Activated CD4-positive, alpha-beta T cell treated with anti-CD3 and anti-CD28 coated beads, Interleukin-10, Interleukin-2, amounts not matched to agents 100 ng/mL and 50 ng/mL, durations not matched to agents 16 hours and 8 hours (primary cell): ENCODE measurements around the gene DNAJC6.
A peak's percentile ranks its signal among the peaks of the same experiment; 100 is the strongest.

ENCODE experiments used
- DNase-seq: peaks from one replicate; pipeline ENCODE4 v3.0.0-alpha.2; 2020

DNAJC6 gene

DNA sequence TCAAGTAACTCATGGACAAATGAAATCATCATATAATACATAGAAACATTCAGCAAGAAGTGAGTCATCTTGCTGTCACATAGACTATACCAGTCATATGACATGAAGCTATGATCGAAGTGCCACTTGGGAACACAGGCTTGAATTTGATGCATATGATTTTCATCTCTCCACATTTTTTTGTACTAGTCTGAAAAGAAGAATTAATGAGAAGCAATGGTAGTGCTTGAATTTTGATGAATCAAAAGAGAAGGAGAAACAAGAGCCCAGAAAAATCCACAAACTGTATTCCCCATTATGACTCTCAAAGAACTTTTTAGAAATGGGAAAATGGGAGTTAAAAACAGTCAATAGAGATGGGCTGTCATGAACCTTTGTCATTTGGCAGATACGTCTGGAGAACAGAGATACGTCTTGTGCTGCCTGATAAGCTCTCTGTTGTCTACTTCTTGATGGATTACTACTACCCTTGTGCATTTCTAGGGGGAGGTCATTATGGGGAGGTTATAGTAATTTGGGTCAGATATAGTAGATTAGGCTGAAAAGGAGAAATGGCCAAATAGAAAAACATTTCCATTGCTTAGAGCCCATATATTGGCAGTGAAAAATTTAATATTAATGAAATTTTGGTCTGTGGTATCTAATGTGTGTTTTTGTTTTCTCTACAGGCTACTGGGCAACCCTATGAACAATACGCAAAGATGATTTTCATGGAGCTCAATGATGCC lies 103.1 kb downstream of the DNAJC6 start:
- DNase-seq, result peak; percentile 23

- DNase-seq, result no peak
Measured at GRCh38 chr1:65412984-65413375, 103.6 kb downstream of the DNAJC6 start.

GRCh38 chr1:65414538-65414937 lies 105.2 kb downstream of the DNAJC6 start:
- DNase-seq, result no peak

DNA sequence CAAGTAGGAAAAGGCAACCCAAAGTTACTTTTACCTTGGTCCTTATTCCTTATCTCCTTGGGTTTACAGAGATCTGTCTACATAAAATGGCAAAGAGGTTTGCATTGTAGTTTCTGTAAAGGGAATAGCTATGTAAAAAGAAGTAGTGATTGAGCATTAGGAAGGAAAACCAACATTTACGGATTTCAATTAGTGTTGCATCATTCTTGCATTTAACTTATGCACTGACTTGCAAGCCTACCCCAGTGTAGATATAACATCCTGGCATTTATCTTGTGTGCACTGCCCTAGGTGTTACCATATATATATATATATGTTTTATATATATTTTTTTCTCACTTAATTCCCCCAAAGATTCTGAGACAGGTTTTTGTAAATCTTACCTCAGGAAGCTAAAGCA lies 107.4 kb downstream of the DNAJC6 start:
- DNase-seq, result no peak

GRCh38 chr1:65417729-65418128 lies 108.4 kb downstream of the DNAJC6 start:
- no peak for DNase-seq

GRCh38 chr1:65418522-65419185 lies 109.3 kb downstream of the DNAJC6 start:
- no peak for DNase-seq

- DNase-seq, result peak; percentile 99
Measured at GRCh38 chr1:65419681-65420589, 110.6 kb downstream of the DNAJC6 start.

GRCh38 chr1:65420590-65421350 lies 111.4 kb downstream of the DNAJC6 start, which contains the start of the genes LEPR and LEPROT:
Gene LEPR (plus strand): TSS chr1:65420668. CDS start chr1:65565566, 144,898 bp downstream.
Gene LEPROT (plus strand): TSS chr1:65420668. CDS start chr1:65420725, 57 bp downstream.
- DNase-seq, result peak; percentile 15

DNA sequence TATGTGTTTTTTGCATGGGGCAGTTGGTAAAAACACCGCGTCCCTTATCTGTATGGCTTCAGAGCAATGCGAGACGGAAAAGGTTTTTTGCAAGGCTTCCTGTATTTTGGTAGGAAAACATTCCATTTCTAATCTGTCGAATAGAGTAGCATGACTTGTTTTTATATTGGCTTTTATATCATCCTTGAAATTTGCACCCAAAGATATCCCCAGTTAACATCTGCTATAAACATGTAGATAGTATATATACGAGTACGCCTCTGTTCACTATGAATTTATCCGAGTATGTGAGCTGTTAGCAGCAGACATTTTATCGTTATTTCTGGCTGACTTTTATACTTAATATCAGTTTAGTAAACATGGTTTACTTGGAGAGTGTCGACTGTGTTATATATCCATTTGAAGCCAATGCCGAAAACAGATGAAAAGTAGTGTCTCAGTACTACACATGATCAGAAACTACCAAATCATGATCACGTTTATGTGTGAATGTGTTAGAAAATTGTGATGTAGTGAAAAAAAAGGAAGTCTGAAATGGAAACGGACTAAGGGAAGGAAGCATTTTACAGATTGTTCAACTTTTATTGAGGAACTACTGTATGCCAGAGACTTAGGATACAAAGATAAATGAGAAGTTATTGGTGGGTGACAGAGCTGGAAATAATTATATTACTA lies 112.1 kb downstream of the DNAJC6 start:
- no peak for DNase-seq

DNA sequence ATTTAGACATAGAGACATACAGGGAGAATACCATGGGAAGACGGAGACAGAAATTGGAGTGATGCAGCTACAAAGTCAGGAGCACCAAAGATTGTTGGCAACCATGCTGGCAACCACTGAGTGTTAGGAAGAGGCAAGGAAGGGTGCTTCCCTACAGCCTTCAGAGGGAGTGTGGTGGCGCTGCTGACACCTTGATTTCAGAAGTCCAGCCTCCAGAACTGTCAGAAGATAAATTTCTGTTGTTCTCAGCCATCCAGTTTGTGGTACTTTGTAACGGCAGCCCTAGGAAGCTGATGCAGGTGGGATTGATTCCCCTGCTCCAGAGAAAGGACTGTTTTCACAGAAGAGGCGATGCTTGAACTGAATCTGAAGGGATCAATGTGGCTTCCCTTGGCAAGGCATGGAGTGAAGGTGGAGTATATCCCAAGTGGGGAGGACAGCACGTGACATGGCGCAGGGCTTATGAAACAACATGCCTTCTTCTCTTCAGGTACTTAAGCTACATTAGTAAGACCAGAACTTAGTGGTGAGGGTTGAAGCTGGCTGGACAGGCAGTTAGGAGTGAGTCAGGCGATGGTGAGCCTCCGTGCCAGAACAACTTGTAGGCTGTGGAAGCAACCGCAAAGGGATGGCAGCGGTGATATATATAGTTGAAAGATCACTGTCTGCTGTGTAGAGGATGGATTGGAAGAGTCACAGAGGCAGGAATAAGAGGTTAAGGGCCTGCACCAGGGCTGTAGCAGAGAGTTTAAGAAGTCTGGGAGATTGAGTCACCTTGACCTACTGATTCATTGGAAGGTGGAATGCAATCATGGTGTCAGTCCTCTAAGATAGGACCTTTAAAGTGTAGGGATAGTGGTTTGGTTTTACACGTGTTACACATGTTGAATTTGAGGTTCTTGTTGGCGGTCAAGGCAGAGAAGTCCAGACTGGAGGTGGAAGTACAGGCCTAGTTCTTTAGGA lies 113.2 kb downstream of the DNAJC6 start:
- peak; percentile 63 for DNase-seq

DNA sequence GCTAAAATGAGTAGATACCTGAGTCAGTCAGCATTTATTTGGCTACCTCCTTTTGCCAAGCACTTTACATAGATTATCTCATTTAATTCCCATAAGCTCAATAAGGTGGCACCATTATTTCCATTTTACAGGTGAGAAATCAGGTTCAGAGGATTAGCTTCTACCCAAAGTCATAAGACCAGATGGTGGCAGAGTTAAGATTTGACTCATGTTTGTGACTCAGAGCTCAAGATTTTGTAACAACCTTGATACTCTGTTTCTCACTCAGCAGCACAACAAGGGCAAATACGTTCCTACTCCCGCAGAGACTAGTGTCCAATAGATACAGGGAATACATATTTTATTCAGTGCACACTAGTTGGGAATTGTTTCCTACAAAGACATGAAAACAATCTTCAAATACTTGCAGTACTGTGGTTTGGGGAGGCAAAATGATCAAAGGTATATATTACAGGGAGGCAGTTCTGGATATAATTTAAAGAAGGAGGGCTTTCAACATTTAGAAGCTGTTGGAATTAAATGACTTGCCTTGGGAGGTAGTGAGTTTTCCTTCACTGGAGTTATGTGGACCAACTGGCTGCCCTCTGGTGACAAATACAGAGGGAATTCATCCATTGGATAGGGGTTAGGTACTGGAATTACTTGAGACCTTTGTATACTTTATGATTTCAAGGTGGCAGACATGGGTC lies 114.7 kb downstream of the DNAJC6 start:
- peak; percentile 91 for DNase-seq

DNA sequence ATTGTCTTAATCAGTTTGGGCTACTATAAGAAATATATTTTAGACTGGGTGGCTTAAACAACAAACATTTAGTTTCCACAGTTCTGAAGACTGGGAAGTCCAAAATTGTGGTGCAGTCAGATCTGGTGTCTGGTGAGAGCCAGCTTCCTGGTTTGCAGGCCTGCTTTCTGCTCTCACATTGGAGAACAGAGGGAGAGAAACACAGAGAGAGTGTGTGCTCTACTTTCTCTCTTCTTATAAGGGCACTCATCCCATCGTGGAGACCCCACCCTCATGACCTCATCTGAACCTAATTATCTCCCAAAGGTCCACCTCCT lies 115.2 kb downstream of the DNAJC6 start:
- DNase-seq, result peak; percentile 22

DNA sequence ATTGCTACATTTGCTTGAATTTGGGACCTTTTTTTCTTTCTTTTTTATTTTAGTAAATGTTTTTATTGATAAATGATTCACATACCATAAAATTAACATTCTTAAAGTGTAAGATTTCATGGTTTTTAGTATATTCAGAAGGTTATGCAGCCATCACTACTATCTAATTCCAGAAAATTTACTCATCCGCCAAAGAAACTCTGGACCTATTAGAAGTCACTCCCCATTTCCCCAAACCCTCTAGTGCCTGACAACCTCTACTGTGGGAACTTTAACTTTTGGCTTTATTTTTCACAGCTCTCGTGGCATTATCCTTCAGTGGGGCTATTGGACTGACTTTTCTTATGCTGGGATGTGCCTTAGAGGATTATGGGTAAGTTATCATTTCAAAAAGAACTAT lies 115.7 kb downstream of the DNAJC6 start:
- DNase-seq, result no peak

DNA sequence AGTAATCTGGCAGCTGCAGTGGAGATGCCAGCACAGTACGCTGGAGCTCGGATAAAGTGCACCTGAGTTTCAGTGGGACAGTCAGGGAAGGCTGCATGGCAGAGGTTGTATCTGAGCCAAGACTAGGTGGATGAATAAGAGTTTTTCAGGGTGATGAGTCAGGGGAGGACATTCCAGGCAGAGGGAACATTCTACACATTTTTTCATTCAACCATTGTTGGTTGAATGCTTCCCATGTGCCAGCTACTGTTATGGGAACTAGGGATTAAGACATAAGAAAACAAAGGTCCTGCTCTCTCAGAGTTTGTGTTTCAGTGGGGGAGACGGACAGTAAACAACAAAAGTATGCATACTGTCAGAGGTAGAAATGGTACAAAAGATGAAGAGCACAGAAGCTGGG lies 116.4 kb downstream of the DNAJC6 start:
- no peak for DNase-seq

- DNase-seq, result no peak
Measured at GRCh38 chr1:65429078-65429477, 119.7 kb downstream of the DNAJC6 start.

- DNase-seq, result peak; percentile 17
Measured at GRCh38 chr1:65429806-65430205, 120.5 kb downstream of the DNAJC6 start.

GRCh38 chr1:65431111-65431705 lies 121.9 kb downstream of the DNAJC6 start:
- peak; percentile 51 for DNase-seq

DNA sequence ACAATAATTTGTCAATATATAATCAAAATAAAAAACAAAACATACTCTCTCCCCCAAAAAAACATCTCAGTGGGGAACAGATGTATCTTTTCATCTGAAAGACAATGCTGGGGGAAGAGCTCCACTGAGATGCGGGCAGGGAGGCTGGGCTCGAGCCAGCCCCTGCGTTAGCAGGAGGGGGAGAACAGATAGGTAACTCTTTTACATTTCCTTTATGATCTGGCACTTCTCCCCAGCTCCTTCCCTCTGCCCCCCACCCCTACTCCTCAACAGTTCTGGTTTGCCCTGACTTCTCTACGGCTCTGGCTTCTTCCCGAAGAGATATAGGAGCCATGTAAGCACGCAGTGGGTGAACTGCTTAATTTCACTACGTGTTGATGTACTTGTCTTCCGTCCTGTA lies 123.6 kb downstream of the DNAJC6 start:
- DNase-seq, result no peak

GRCh38 chr1:65434255-65434654 lies 124.9 kb downstream of the DNAJC6 start:
- DNase-seq, result no peak

GRCh38 chr1:65434760-65435159 lies 125.4 kb downstream of the DNAJC6 start:
- DNase-seq, result no peak
